ENCODE measurements around the gene TMEM108. TPM values are rescaled to one million over a fixed set of nuclear protein-coding genes. Genes with fewer than 3 reads are reported as not detected.
A peak's percentile ranks its signal among the peaks of the same experiment; 100 is the strongest.

The TMEM108 gene
- total and polyA plus RNA-seq, 10 of the 15 experiments (the other 5 are each of a cell fraction or from before 2014, with no cell fraction given) = 0.02 to 0.58 (median 0.12) TPM; not detected in 5

- SMC1A ChIA-PET (ENCODE audit: uncharacterized antibody, unreplicated experiment) = no interaction called here
- DNase-seq (ENCODE audit: low read depth, low spot score) (no peak), FAIRE-seq (no peak), ATAC-seq (peak; percentile 32; the same call in 1 of the 3 replicates)
- CTCF ChIA-PET = no interaction called here
- TF ChIP-seq BCLAF1 (IDR thresholded peaks at IDR 0.05) = no peak
- TF ChIP-seq, protein P1, sequence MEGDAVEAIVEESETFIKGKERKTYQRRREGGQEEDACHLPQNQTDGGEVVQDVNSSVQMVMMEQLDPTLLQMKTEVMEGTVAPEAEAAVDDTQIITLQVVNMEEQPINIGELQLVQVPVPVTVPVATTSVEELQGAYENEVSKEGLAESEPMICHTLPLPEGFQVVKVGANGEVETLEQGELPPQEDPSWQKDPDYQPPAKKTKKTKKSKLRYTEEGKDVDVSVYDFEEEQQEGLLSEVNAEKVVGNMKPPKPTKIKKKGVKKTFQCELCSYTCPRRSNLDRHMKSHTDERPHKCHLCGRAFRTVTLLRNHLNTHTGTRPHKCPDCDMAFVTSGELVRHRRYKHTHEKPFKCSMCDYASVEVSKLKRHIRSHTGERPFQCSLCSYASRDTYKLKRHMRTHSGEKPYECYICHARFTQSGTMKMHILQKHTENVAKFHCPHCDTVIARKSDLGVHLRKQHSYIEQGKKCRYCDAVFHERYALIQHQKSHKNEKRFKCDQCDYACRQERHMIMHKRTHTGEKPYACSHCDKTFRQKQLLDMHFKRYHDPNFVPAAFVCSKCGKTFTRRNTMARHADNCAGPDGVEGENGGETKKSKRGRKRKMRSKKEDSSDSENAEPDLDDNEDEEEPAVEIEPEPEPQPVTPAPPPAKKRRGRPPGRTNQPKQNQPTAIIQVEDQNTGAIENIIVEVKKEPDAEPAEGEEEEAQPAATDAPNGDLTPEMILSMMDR (IDR thresholded peaks at IDR 0.05 in 2 of 3, conservative IDR thresholded peaks at IDR 0.05 in 1 of 3; ENCODE audit: control insufficient read depth in 2 of 3, extremely low read depth in 1 of 3, insufficient read depth in 1 of 3, low read depth in 3 of 3, low read length in 3 of 3) = no peak
- RAD21 ChIA-PET (ENCODE audit: unreplicated experiment) = interaction anchor here (0.8 kb wide), 1 partner anchor 82 kb away, joined by 3 read pairs; no protein-coding TSS in a partner anchor
- H3K4me3 ChIP-seq = no peak overlapping the region
- in situ Hi-C loops (cut with MboI) (no loop called here), intact Hi-C loops (cut with micrococcal nuclease; ENCODE audit: unreplicated experiment) (no loop called here)
- H3K27ac ChIP-seq (ENCODE audit: control insufficient read depth, insufficient read depth) = no peak overlapping the region
- no peak overlapping the region for H2AFZ ChIP-seq (ENCODE audit: control insufficient read depth, low read depth, low read length)
- POLR2A ChIA-PET = interaction anchor here (0.6 kb wide), 1 partner anchor 248 kb away, joined by 5 read pairs; no protein-coding TSS in a partner anchor
- no peaks in the 10 kb centered on the region for H3K36me3 ChIP-seq (ENCODE audit: control insufficient read depth in 2 of 2, insufficient read depth in 2 of 2, low read length in 1 of 2)
- no peak overlapping the region for H3K4me2 ChIP-seq (ENCODE audit: control insufficient read depth, insufficient read depth)
- H4K20me1 ChIP-seq (ENCODE audit: control insufficient read depth, insufficient read depth) = no peaks in the 10 kb centered on the region
- no peaks in the 10 kb centered on the region for H3K27me3 ChIP-seq (replicated peaks in 1 of 2; ENCODE audit: control insufficient read depth in 2 of 2, insufficient read depth in 2 of 2, low read length in 1 of 2)
- 100% methylated on average over 1 of the region's 1 CpG for WGBS (ENCODE audit: insufficient coverage, insufficient replicate concordance, low lambda C conversion rate, missing lambda C conversion rate)
- no peaks in the 10 kb centered on the region for H3K4me1 ChIP-seq (ENCODE audit: control insufficient read depth, insufficient read depth, low read length)
- H3K79me2 ChIP-seq (ENCODE audit: control insufficient read depth, insufficient read depth, low read length) = no peaks in the 10 kb centered on the region
- no peaks in the 10 kb centered on the region for H3K9me3 ChIP-seq (replicated peaks; ENCODE audit: control insufficient read depth, insufficient read depth, low read length)
- no peak overlapping the region for H3K9ac ChIP-seq (ENCODE audit: control insufficient read depth, insufficient read depth, low read length)
- no TSS peak for BruUV-seq (replicated peaks)
Measured at GRCh38 chr3:133123636-133124035, 85.4 kb downstream of the TMEM108 start.

Data from GM12878 (cell line).